DMS 273 treated with DMSO at 0.1 percent for 48 hours (cell line): ENCODE measurements around the gene HOXC5.
"Not testable (repeated sequence)": the region's sequence is repeated elsewhere in the genome, so short reads cannot be mapped to it uniquely, and the experiment has no call there.

Source experiments
- DNase-seq: peaks from one replicate; lab custom pipeline; 2025; lab: John Stamatoyannopoulos, UW

Gene HOXC5

DNA sequence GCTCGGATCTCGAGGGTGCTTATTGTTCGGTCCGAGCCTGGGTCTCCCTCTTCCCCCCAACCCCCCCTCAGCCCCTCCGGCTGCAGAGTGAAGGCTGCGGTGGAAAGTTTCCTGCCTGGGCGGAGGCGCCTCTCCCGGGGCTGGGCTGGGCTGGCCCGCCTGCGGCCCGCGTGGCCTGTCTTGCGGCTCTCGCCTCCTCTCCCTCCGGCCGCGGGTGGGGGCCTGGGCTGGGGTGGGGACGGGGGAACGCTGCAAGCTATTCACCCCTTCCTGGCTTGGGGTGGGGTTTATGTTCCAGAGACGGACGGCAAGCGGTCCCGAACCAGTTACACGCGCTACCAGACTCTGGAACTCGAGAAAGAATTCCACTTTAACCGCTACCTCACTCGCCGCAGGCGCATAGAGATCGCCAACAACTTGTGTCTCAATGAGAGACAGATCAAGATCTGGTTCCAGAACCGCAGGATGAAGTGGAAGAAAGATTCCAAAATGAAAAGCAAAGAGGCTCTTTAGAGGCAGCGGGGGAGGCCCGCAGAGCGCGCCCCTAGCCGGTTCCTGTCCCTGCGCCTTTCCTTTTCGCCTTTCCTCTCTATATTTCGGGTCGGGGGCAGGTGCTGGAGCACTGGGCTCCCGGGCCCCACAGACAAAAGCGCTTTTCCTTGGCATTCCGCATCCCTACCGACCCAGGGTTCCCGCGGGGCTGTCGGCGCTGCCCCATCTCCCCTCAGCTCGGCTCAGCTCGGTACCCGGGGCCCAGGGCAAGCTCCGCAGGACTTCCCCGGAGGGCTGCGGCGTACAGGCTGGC is 1.3 kb downstream of the HOXC5 start:
- no peak for DNase-seq

DNA sequence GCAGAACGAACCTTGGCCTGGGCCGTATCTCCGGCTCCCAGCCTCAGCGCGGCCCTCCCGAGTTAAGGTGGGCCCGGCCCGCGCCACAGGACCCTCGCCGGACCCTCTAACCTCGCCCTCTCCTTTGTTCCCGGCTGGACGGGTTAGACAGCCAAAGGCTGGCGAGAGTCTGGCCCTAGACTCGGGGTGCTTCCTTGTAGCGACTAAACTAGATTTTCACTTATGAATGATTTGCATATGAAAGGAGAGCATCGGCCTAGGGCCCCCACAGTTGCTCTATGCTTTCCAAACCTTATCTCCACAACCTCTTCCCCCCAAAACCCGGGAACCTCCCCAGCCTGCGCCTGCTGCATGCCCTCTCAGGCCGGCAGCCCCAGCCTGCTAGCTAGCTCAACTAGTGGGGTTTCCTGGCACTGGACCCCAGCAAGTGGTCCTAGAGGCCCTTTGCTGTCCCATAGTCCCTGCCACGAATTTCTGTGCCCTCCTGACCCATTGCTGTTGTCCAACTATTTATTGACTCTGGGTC is 2.0 kb downstream of the HOXC5 start:
- DNase-seq, result no peak

DNA sequence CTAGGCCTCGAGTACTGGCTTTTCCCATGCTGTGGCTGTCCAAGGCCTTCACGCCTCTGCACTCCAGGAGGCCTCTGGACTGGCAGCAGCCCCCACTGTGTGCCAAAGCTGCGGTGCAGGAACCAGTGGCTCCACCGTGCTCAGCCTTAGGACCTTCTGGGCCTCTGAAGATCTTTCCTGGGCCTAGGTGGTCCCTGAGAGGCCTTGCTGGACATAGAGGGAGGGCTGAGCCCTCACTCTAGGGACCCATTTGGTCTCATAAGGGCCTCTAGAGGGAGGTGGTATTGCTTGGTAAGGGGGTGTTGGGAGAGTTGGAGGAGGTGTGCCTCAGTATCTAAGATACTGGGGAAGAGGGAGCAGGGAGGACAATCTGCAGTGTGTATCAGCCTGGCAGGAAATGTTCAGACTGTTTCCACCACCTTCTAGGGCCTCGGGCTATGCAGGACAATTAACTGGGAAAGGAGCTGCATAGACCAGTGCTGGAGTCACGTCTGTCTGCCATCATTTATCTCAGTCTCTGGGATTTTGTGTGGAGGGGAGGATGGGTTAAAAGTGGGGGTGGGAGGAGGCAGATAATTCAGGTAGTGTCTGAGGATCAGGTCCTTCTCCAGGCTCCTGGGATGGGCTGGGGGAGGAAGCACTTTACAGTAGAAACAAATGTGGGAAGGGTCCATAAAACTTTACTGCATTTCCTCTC is 2.9 kb downstream of the HOXC5 start:
- no peak for DNase-seq

DNA sequence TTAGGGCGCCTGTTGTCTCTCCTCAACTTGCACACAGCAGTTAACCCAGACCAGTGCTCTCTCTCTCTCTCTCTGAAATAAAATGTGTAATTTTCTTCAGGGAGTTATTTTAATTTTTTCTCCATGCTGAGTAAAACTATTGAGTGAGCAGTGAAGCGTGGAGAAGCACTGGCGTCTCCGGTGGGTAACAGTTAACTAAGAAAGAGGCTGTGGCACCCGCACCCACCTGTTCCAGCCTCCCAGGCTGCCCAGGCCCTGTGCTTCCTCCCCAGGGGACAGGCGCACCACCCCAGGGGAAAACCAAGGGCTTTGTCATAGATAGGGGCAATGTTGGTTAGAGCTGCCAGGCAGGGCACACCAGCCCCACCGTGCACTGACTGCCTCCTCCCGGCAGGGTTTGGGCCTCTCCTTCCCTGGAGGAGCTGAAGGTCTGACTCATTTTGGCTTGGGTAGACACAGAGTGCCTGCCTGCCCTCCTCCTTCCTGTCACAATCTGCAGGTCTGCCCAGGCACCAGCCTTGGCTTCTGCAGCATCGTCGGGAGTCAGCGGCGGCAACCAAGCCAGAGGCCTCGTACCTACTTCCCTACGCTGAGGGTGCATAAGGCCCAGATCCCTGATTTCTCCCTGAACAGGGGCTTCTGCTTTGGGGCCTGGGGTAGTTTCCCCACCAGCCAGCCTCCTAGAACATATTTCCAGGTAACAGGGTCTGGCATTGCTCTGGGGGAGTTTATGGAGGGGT is 3.9 kb downstream of the HOXC5 start:
- DNase-seq, result no peak

DNA sequence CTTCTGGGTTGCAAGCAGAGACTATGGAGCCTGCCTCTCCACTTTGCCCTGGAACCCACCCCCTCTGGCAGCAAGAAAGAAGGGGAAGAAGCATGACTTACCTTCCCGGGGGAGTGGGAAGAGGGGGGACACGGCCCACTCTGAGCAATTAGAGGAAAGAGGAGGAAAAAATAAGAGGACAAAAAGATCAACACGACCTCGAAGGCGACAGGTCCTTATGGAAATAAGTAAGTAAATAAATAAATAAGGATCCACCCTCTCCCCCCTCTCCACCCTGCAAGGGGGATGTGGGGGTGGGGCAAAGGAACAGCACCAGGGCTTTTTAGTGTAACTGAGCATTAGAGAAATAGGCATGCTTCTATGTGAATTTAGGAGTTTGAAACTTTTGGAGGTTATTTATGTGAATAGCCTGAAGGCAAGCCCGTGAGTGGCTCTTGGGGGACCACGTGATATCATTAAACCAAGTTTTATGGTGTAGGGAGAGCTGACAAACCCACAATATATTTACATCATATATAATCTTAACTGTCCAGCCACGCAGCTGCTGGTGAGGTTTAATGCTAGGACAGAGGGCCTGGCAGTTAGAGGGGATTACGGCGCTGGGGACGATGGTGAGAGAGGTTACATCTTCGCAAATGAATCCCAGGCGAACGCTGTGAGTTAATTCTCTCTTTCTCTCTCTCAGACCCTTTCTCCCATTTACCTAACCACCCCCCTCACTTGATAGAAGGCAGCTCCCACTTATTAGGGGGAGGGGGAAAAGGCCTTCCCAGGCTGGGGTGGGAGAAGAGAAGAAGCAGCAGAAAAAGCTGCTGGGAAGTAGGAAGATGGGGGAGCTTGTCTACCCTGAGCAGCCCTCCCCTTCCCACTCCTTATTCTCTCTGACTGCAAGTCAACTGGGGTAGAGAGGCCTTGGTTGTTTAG is 4.8 kb downstream of the HOXC5 start:
- DNase-seq, result no peak

DNA sequence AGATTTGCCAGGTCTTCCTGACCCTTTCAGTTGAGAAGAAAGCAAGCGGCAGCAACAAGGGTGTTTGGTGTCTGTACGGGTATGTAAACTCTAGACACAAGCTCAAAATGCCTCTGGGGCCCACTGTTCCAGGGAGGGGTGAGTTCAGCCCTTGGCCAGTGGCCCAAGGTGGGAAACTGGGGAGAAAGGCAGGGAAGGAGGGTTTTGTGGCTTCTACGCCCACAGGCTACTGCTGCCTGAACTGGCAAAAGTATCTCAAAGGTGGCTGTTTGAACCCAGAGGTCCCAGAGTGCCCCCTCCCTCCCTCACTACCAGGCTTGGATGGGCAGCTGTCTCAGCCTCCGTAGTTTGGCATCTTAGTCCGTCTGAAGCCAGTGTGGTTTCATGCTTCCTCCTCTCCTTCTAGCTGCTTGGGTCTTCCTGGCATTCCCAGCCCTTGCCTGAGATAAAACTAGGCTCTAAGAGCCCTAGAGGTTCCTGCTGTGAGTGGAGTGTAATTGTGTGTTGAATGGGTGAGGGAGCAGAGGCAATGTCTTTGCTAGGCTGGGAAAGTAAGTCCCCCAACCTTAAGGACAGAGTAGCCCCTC is 5.5 kb downstream of the HOXC5 start:
- no peak for DNase-seq

DNA sequence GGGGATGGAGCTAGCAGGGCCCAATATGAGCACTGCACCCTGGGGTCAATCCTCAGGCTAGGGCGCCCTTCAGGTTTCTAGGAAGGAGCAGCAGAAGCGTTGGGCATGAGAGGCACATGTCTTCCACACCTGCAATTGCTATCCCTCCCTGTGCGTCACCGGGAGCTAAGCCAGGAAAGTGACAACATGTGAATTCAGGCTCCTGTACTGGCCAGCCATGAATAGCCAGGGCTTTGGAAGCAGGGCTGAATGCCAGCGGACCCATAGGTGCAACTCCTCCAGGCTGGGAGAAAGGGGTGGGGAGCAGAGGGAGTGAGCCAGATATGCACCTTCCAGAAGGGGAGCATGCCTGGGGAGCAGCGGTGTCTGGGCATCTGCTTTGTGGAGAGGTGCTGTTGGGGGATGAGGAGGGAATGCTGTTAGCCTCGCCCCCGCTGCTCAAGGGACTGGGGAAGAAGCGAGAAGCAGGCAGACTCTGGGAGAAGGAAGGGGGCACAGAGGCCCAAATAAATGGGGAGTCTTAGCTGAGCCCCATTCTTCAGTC is 6.1 kb downstream of the HOXC5 start:
- DNase-seq, result no peak

DNA sequence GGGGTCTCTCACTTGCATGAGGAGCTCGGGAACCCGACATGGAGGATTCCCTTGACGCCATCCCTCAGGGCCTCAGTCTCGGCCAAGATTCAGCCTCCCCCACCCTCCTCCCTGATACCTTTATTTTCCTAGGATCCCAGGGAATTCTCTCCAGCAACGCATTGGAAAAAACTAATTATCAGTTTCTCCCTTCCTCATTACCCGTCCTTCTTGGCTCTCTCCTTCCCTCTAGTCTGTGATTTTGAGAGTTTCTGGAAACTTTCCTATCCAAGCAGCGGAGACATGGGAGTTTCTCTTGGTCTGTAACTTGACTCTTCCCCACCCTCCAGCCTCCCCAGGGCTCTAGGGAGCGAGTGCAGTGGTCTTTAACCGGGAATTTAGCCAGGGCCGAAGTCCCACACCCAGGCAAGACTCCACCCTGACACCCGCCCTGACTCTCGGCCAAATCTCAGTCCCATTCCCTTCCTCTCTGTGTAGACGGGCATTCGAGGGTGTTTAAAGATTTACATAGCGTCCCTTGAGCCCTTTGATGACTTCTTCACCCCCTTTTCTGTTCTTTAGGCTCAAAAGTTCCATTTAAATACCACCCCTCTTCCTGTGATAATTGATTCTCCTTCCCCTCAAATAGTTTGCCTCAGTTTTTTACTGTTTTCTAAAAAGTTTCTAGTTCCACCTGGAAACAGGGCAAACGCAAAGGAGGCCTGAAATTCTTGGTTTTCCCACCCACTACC is 6.7 kb downstream of the HOXC5 start:
- no peak for DNase-seq

DNA sequence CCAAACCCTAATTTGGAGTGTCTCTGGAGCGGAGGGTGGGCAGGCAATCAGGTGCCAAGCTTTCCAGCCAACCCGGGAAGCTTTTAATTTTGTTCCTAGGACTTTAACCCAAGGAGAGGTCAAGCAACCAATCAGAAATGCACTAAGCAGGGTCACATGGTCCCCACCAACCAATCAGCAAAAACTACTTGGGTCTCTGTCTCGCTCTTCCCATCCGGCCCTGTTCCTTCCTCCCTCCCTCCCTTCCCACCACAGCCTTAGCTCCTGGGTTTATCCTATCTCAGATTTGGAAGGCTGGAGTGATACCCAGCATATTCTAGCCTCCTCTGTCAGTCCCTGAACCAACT is 7.3 kb downstream of the HOXC5 start:
- no peak for DNase-seq

DNA sequence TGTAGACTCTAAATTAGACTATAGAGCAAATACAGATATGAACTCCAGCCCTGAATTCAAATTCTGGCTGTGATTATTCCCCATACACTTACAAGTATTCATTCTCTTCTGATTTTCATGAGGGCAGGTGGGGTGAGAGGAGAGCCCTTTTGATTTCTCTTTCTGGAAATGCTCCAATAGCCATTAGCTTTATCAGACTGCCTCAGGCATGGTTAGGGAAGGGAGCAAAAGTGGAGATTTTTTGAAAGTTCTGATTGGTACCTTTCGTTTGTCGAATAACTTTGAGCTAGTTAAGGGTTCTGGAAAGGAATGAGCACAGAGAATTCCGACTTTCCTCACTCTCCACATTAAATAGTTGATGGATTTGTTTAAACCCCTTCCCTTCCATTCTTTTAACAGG is 7.8 kb downstream of the HOXC5 start:
- no peak for DNase-seq

DNA sequence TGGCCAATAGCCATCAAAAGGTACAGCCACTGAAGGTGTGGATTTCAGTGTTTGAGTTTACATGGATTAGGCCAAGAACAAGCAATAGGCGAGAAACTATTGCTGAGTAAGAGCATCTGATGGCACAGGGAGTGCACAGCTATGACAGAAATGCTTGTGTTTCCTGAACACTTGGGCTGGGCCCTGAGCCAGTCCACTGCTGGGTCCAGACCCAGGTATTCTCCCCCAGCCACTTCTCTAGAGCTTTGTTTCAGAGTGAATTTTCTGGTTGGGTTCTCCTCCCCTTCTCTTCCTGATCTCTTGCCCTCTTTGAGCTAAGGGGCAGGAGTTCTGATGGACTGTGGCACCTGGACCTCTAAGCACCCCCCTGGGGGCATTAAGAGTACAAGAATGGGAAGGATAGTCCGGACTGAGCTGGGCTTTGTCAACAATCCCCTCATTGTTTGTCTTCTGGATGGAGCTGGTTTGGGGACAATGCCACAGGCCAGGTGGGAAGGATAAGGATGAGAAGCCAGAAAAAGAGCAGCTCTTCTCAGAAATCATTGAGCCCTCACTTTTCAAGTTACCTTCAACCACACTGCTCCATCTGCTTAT is 8.3 kb downstream of the HOXC5 start:
- no peak for DNase-seq

DNA sequence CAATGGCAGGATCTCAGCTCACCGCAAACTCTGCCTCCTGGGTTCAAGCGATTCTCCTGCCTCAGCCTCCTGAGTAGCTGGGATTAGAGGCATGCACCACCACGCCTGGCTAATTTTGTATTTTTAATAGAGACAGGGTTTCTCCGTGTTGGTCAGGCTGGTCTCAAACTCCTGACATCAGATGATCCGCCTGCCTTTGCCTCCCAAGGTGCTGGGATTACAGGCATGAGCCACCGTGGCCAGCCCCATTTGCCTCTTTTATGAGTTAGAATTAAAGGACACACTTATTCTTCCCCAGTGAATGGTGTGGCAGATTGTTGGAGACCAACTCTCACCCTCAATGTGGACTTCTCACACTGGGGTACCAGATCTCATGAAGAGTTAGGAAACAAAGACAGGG is 9.2 kb downstream of the HOXC5 start:
- not testable (repeated sequence) for DNase-seq

DNA sequence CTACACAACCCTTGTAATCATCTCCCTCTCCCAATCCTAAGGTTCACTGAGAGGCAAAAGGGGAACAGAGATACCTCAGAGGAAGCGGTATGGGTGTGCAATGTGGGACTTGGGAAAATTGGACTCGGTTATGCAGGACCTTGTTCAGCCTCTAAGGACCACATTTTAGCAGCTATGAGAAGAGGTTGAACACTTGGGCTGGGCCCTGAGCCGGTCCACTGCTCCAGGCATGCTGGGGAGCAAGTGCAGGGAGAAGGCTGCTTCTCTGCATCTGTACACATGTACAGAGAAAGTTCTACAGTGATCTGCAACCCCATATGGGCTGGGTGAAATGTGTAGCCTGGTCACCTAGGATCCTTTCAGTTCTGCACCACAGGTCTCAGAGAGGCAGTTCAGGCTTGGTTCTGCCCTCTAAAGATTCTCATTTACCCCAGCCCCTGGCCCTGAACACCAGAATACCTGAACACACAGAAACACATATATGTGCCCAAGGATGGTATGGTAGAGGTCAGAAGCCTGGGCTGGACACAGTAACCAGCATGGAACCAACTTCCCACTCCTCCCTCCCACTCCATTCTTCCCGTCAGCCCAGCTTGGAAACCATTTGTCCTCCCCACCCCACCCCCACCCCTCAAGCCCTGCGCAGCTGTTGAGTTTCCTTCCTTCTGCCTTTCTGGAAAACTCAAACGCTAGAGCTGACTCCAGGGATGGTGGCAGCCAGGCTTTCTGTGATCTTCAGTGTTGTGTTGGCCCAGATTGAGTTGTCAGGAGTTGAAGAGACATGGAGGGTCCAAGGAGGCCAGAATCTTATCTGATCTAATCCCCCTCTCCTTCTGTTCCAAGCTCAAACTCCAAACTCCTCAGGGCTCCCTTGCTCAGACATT is 10.4 kb downstream of the HOXC5 start:
- no peak for DNase-seq

DNA sequence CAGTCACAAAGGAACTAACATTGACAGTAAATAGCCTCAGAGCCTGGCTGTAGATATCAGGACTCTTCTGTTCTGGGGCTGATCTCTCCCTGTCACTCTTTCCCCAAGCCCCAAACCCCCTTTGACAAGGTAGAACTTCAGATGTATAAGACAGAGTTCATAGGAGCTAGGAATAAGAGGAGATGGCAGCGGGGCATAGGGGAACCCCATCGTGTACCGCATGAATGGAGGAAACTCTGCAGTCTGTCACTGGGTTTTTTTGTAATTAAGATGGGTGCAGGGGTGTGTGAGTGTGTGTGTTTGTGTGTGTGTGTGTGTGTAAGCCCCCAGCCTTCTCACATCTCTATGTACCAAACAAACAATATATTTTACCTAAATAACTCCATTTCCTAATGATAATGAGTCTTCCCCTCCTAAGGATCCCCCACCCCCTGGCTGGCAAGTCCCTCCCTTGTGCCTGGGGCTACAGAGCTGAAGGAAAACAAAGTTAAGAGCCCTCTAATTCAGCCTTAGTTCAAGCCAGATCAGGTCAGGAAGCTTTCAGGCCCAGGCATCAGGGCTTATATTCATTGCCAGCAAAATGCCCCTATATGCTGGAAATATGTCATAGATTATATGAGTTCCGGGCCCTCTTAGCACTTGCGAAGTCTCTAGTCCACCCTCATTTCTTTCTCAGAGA is 11.7 kb downstream of the HOXC5 start:
- no peak for DNase-seq

DNA sequence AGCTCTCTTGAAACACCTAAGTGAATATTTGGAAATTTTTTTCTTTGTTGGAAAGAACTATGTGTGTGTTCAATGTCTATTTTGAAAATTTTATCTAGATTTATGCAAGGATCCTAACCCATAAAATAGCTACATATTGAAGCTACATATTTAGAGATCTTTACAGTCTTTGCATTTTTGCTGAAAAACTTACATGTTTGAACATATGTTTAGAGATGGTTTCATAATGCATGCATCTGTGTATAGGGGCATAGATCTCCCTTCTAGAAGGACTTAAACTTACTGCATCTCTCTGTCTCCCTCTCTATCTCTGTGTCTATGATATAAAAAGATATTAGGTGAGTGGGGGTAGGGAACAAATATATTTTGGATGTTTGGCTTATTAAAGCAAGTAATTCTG is 12.6 kb downstream of the HOXC5 start:
- DNase-seq, result no peak

DNA sequence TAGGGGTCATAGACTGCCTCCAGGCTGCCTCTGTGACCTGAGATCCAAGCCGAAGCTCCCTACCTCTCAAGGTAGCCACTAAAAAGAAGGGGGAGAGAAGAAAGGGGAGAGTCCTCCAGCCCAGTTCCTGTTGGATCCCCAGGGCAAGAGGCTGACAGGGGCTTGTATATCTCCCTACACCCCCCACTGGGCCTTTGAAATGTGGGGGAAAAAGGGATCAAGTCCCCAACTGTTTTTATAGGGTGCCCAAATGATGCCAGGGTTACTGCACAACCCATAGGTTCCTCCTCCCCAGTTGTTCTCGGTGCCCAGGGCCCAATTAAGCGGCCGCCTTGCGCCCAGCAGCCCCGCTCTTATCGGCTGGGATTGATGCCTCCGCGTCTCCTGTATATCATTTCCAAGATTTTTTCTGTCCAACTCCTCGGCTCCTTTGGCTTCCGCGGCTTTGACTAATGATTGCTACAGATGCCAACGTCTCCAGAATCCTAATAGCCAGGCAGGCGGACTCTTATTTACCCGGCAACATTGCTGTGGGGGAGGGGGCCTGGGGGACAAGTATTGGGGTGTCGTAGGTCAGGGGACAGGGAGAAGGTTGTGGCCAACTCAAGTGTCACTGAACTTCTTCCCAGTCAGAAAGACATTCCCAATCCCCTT is 13.1 kb downstream of the HOXC5 start:
- no peak for DNase-seq

DNA sequence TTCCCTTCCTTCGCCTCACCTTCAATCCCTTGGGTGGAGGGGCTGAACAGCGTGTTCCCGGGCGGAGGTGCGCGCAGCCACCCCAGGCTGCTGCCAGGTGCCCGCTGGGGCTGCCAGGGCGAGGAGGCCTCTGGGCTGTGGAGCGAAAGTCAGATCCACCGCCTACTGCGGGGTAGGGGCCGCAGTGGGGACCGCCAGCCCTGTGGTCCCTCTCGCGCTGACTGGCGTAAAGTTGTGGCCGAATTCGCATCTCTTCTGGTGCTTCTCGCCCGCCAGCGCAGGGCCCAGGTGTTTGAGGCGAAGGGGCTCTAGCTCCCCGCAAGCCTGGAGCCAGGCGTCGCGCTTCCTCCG is 13.9 kb downstream of the HOXC5 start:
- DNase-seq, result no peak
